SK-N-SH (cell line): ENCODE data around the gene DICER1. TPM values are rescaled to one million over a fixed set of nuclear protein-coding genes. Genes with fewer than 3 reads are reported as not detected.

Experiments
- CTCF ChIA-PET: fragments of 300-600, 350-600 bp; formaldehyde crosslinking; extraction: SDS; loops from one replicate; lab custom pipeline; 2021; lab: Yijun Ruan, JAX
- POLR2A ChIA-PET: fragments of 350-600 bp; sonication (Branson Sonifier 250); formaldehyde crosslinking; extraction: SDS; loops from one replicate; lab custom pipeline; 2020; ENCODE audit warnings: antibody characterized with exemption, inconsistent platforms; lab: Yijun Ruan, JAX
- DNase-seq: peaks from one replicate; pipeline ENCODE4 v3.0.0; 2012
- H2AFZ ChIP-seq: fragments of 200-600 bp; sonication (generic); 2 replicates; pipeline ENCODE4 v1.8.1; 2016; ENCODE audit warnings: antibody characterized with exemption, mild to moderate bottlenecking, low read depth
- H3F3A ChIP-seq: fragments of 200-600 bp; sonication (generic); replicated peaks from 2 replicates; pipeline ENCODE3; 2016; ENCODE audit warnings: antibody characterized with exemption, mild to moderate bottlenecking; ENCODE audit not compliant: insufficient read depth
- H3K27ac ChIP-seq, 2 experiments: fragments of 200-500 bp in 1 of 2; fragments of 200-600 bp in 1 of 2; sonication (Bioruptor generic) in 1 of 2; sonication (generic), shearing (Covaris generic) in 1 of 2; 2 replicates each; pipeline versions ENCODE4 v1.5.1 to v1.6.1; 2014 to 2016; ENCODE audit warnings: low read depth in 2 of 2, inconsistent platforms in 1 of 2, low read length in 1 of 2, mild to moderate bottlenecking in 1 of 2, mixed read lengths in 1 of 2
- H3K27me3 ChIP-seq: fragments of 200-600 bp; sonication (generic), shearing (Covaris generic); 2 replicates; pipeline ENCODE4 v1.6.1; 2016; ENCODE audit warnings: mixed run types; ENCODE audit not compliant: insufficient read depth
- H3K36me3 ChIP-seq, 2 experiments: fragments of 200-500 bp in 1 of 2; fragments of 200-600 bp in 1 of 2; sonication (Bioruptor generic) in 1 of 2; sonication (generic) in 1 of 2; replicated peaks in 1 of 2; 2 replicates each; pipeline versions ENCODE3 to v1.5.1; 2014 to 2016; ENCODE audit warnings: low read length in 1 of 2, mild to moderate bottlenecking in 1 of 2; ENCODE audit not compliant: insufficient read depth in 2 of 2, control insufficient read depth in 1 of 2
- H3K4me1 ChIP-seq, 2 experiments: fragments of 200-500 bp in 1 of 2; fragments of 200-600 bp in 1 of 2; sonication (Bioruptor generic) in 1 of 2; sonication (generic), shearing (Covaris generic) in 1 of 2; 2 replicates each; pipeline versions ENCODE4 v1.5.1 to v1.6.1; 2014 to 2016; ENCODE audit warnings: low read depth in 1 of 2, low read length in 1 of 2, mixed run types in 1 of 2; ENCODE audit not compliant: insufficient read depth in 2 of 2, control insufficient read depth in 1 of 2
- H3K4me2 ChIP-seq: fragments of 200-600 bp; sonication (generic), shearing (Covaris generic); 2 replicates; pipeline ENCODE4 v1.6.1; 2017; ENCODE audit warnings: mixed run types
- H3K4me3 ChIP-seq, 2 experiments: fragments of 200-500 bp in 1 of 2; fragments of 200-600 bp in 1 of 2; sonication (Bioruptor generic) in 1 of 2; sonication (generic), shearing (Covaris generic) in 1 of 2; 2 replicates each; pipeline versions ENCODE4 v1.5.1 to v1.8.1; 2014 to 2016; ENCODE audit warnings: low read depth in 2 of 2, inconsistent platforms in 1 of 2, low read length in 1 of 2, mild to moderate bottlenecking in 1 of 2, mixed read lengths in 1 of 2, moderate library complexity in 1 of 2
- H3K79me2 ChIP-seq: fragments of 200-600 bp; sonication (generic); 2 replicates; pipeline ENCODE4 v1.8.1; 2017; ENCODE audit warnings: mild to moderate bottlenecking; ENCODE audit not compliant: insufficient read depth
- H3K9ac ChIP-seq: fragments of 200-600 bp; sonication (generic); 2 replicates; pipeline ENCODE4 v1.6.1; 2017; ENCODE audit warnings: mixed run types
- H3K9me2 ChIP-seq: fragments of 200-600 bp; sonication (generic); 2 replicates; pipeline ENCODE4 v1.6.1; 2017; ENCODE audit warnings: mixed run types
- H3K9me3 ChIP-seq: fragments of 200-600 bp; sonication (generic); 2 replicates; pipeline ENCODE4 v1.6.1; 2017; ENCODE audit warnings: mixed run types, mild to moderate bottlenecking, moderate library complexity
- H4K20me1 ChIP-seq: fragments of 200-600 bp; sonication (generic); 2 replicates; pipeline ENCODE4 v1.6.1; 2017; ENCODE audit warnings: mild to moderate bottlenecking, mixed run types; ENCODE audit not compliant: insufficient read depth
- CHD2 ChIP-seq: fragments of 150-350 bp; IDR thresholded peaks from 2 replicates; pipeline ENCODE4 v1.6.1; 2018; ENCODE audit warnings: low read length; ENCODE audit not compliant: partially characterized antibody
- EP300 ChIP-seq, 2 experiments: IDR thresholded peaks; 2 replicates each; pipeline versions ENCODE4 v1.4.0 to v1.6.1; 2012; ENCODE audit warnings: borderline replicate concordance in 1 of 2, low read depth in 1 of 2, low read length in 1 of 2
- GATA2 ChIP-seq: sonication (generic); formaldehyde crosslinking; IDR thresholded peaks from 2 replicates; pipeline ENCODE4 v1.5.0; 2020; ENCODE audit warnings: mild to moderate bottlenecking, missing genetic modification reagents
- MEF2A ChIP-seq: IDR thresholded peaks from 2 replicates; pipeline ENCODE4 v1.4.0; 2012; ENCODE audit warnings: low read depth, borderline replicate concordance
- NFIC ChIP-seq: IDR thresholded peaks from 2 replicates; pipeline ENCODE4 v1.4.0; 2012; ENCODE audit warnings: borderline replicate concordance
- PBX3 ChIP-seq: IDR thresholded peaks from 2 replicates; pipeline ENCODE4; 2012
- RFX5 ChIP-seq: IDR thresholded peaks from 2 replicates; pipeline ENCODE4 v1.6.1; 2012; ENCODE audit warnings: mild to moderate bottlenecking, improper control_type of control experiment, low read length
- RXRA ChIP-seq: IDR thresholded peaks from 2 replicates; pipeline ENCODE4 v1.4.0; 2012; ENCODE audit warnings: low read depth, mild to moderate bottlenecking, borderline replicate concordance
- SMC3 ChIP-seq: IDR thresholded peaks from 2 replicates; pipeline ENCODE4 v1.6.1; 2012; ENCODE audit warnings: low read depth, low read length, improper control_type of control experiment
- TAF1 ChIP-seq: IDR thresholded peaks from 2 replicates; pipeline ENCODE4 v1.6.1; 2012; ENCODE audit warnings: low read depth, mild to moderate bottlenecking, low read length, moderate library complexity, borderline replicate concordance
- TEAD4 ChIP-seq: IDR thresholded peaks from 2 replicates; pipeline ENCODE4 v1.4.0; 2012; ENCODE audit warnings: mild to moderate bottlenecking, borderline replicate concordance; ENCODE audit not compliant: insufficient read depth
- USF1 ChIP-seq: IDR thresholded peaks from 2 replicates; pipeline ENCODE4 v1.4.0; 2012; ENCODE audit warnings: low read depth, borderline replicate concordance
- YY1 ChIP-seq: IDR thresholded peaks from 2 replicates; pipeline ENCODE4 v1.4.0; 2012; ENCODE audit warnings: low read depth, mild to moderate bottlenecking
- WGBS: methylation state at CpG from one replicate; pipeline ENCODE4 v1.1.6; 2017; ENCODE audit warnings: low lambda C conversion rate; 5-methylcytosine and 5-hydroxymethylcytosine counted together
- polyA plus RNA-seq, 3 experiments: library from polyadenylated mRNA; depleted of rRNA; stranded (reverse); fragments of >200 nt; gene quantifications; 2 replicates each; pipeline ENCODE4 v1.2.3, GENCODE V29; 2012
- TF ChIP-seq, protein P1 (sequence below): IDR thresholded peaks from 2 replicates; pipeline ENCODE4 v1.4.0; 2012; ENCODE audit warnings: low read depth

Gene DICER1
- polyA plus RNA-seq, 1 of the 3 experiments (the other 2 are of a cell fraction) = 4.7 TPM

- TF ChIP-seq YY1 = no peak
- no peak for TF ChIP-seq TEAD4
These were observed 98.8 kb downstream of the DICER1 start (continued) for GRCh38 chr14:95058491-95058890.

GRCh38 chr14:95057851-95058250 lies 99.5 kb downstream of the DICER1 start:
- Histone ChIP-seq H3K79me2 (no peaks in the 10 kb centered on the region), H2AFZ (no peak overlapping the region), H3K27me3 (no peaks in the 10 kb centered on the region), H3K36me3 (no peaks in the 10 kb centered on the region), H3K9ac (no peak overlapping the region), H3F3A (no peaks in the 10 kb centered on the region), H3K9me3 (no peaks in the 10 kb centered on the region), H3K4me1 (no peaks in the 10 kb centered on the region; a peak in 1 of 4 replicates), H3K4me3 (no peak overlapping the region), H3K9me2 (no peaks in the 10 kb centered on the region), H3K4me2 (no peak overlapping the region), H4K20me1 (no peaks in the 10 kb centered on the region), H3K27ac (no peak overlapping the region)
- no peak for DNase-seq
- 49% methylated on average over 7 of the region's 8 CpGs for WGBS
- ChIA-PET POLR2A (no interaction called here), CTCF (interaction anchor here (0.5 kb wide), 1 partner anchor 807 kb away, joined by 3 read pairs; no protein-coding TSS in a partner anchor)
- TF ChIP-seq TAF1 (no peak), NFIC (no peak), GATA2 (CRISPR knock-in tag) (no peak), RFX5 (no peak), PBX3 (no peak), USF1 (no peak), MEF2A (no peak), EP300 (IDR thresholded peaks at IDR 0.05; ENCODE audit: borderline replicate concordance in 1 of 2, low read depth in 1 of 2, low read length in 1 of 2) (no peak)
- TF ChIP-seq, protein P1, sequence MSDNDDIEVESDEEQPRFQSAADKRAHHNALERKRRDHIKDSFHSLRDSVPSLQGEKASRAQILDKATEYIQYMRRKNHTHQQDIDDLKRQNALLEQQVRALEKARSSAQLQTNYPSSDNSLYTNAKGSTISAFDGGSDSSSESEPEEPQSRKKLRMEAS = no peak

GRCh38 chr14:95057147-95057546 lies 100.2 kb downstream of the DICER1 start:
- WGBS = 57% methylated on average over 8 of the region's 8 CpGs

More at GRCh38 chr14:95057147-95057546, 100.2 kb downstream of the DICER1 start:
- no peaks in the 10 kb centered on the region; a peak in 1 of 4 replicates for H3K4me1 ChIP-seq
- POLR2A ChIA-PET = no interaction called here
- no peak for DNase-seq
- H3K27me3 ChIP-seq = no peaks in the 10 kb centered on the region
- no peak overlapping the region for H3K9ac ChIP-seq
- no peaks in the 10 kb centered on the region for H3K9me3 ChIP-seq
- no peaks in the 10 kb centered on the region for H4K20me1 ChIP-seq
- no peak overlapping the region for H2AFZ ChIP-seq
- H3K4me2 ChIP-seq = no peak overlapping the region
- no peaks in the 10 kb centered on the region for H3K36me3 ChIP-seq
- TF ChIP-seq RXRA = no peak
- no peak for TF ChIP-seq USF1
- no peak for TF ChIP-seq EP300 (IDR thresholded peaks at IDR 0.05; ENCODE audit: borderline replicate concordance in 1 of 2, low read depth in 1 of 2, low read length in 1 of 2)
- no peak for TF ChIP-seq CHD2
- no peak for TF ChIP-seq SMC3
- TF ChIP-seq TEAD4 = no peak
- CTCF ChIA-PET = no interaction called here
- H3K27ac ChIP-seq = no peak overlapping the region
- no peak overlapping the region for H3K4me3 ChIP-seq
- no peaks in the 10 kb centered on the region for H3K9me2 ChIP-seq
- no peaks in the 10 kb centered on the region for H3F3A ChIP-seq
- no peaks in the 10 kb centered on the region for H3K79me2 ChIP-seq
